ENCODE results near the gene NKAIN2. TPM values are rescaled to one million over a fixed set of nuclear protein-coding genes. Genes with fewer than 3 reads are reported as not detected.

NKAIN2 gene
- total RNA-seq, 1 experiment from 2014 or later: not detected

- H3K9me3 ChIP-seq (replicated peaks): no peaks in the 10 kb centered on the region
- no peak overlapping the region for H3K4me3 ChIP-seq
- H3K36me3 ChIP-seq: no peaks in the 10 kb centered on the region
- no peak for DNase-seq
- H3K27ac ChIP-seq: no peak overlapping the region
- no peaks in the 10 kb centered on the region for H3K4me1 ChIP-seq
- no peaks in the 10 kb centered on the region for H3K27me3 ChIP-seq
Observed at GRCh38 chr6:124033501-124033900, 229.8 kb downstream of the NKAIN2 start.

- Histone ChIP-seq H3K36me3 (no peaks in the 10 kb centered on the region), H3K9me3 (replicated peaks) (no peaks in the 10 kb centered on the region), H3K4me3 (no peak overlapping the region), H3K27ac (no peak overlapping the region), H3K4me1 (no peaks in the 10 kb centered on the region), H3K27me3 (no peaks in the 10 kb centered on the region)
- DNase-seq: no peak
Observed at GRCh38 chr6:124036384-124036783, 232.7 kb downstream of the NKAIN2 start.

GRCh38 chr6:124040655-124041054 is 237.0 kb downstream of the NKAIN2 start:
- no peak overlapping the region for H3K4me3 ChIP-seq
- 0 out of 2 replicates have a peak, but pooled peaks cover 2% of the 10 kb centered on the region for H3K27me3 ChIP-seq
- DNase-seq: no peak
- no peaks in the 10 kb centered on the region for H3K9me3 ChIP-seq (replicated peaks)
- no peak overlapping the region for H3K27ac ChIP-seq
- no peaks in the 10 kb centered on the region for H3K36me3 ChIP-seq
- no peaks in the 10 kb centered on the region for H3K4me1 ChIP-seq

- Histone ChIP-seq H3K4me1 (no peaks in the 10 kb centered on the region), H3K27ac (no peak overlapping the region), H3K27me3 (no peaks in the 10 kb centered on the region; the same call in 1 of the 2 replicates), H3K36me3 (no peaks in the 10 kb centered on the region), H3K4me3 (no peak overlapping the region), H3K9me3 (replicated peaks) (no peaks in the 10 kb centered on the region)
- DNase-seq: no peak
Observed at GRCh38 chr6:124052120-124052519, 248.5 kb downstream of the NKAIN2 start.

GRCh38 chr6:124053315-124053714 is 249.7 kb downstream of the NKAIN2 start:
- H3K27me3 ChIP-seq: no peaks in the 10 kb centered on the region; the same call in 1 of the 2 replicates
- no peaks in the 10 kb centered on the region for H3K9me3 ChIP-seq (replicated peaks)
- no peaks in the 10 kb centered on the region for H3K4me1 ChIP-seq
- DNase-seq: no peak
- no peaks in the 10 kb centered on the region for H3K36me3 ChIP-seq
- H3K4me3 ChIP-seq: no peak overlapping the region
- no peak overlapping the region for H3K27ac ChIP-seq

GRCh38 chr6:124054034-124054433 is 250.4 kb downstream of the NKAIN2 start:
- H3K36me3 ChIP-seq: no peaks in the 10 kb centered on the region
- DNase-seq: no peak
- no peaks in the 10 kb centered on the region for H3K9me3 ChIP-seq (replicated peaks)
- no peaks in the 10 kb centered on the region for H3K4me1 ChIP-seq
- H3K27ac ChIP-seq: no peak overlapping the region
- H3K27me3 ChIP-seq: no peaks in the 10 kb centered on the region; the same call in 1 of the 2 replicates
- H3K4me3 ChIP-seq: no peak overlapping the region

GRCh38 chr6:124055395-124055794 is 251.7 kb downstream of the NKAIN2 start:
- H3K9me3 ChIP-seq (replicated peaks): no peaks in the 10 kb centered on the region
- no peaks in the 10 kb centered on the region for H3K4me1 ChIP-seq
- no peaks in the 10 kb centered on the region for H3K36me3 ChIP-seq
- H3K27ac ChIP-seq: no peak overlapping the region
- H3K4me3 ChIP-seq: no peak overlapping the region
- no peaks in the 10 kb centered on the region; the same call in 1 of the 2 replicates for H3K27me3 ChIP-seq
- no peak for DNase-seq

- Histone ChIP-seq H3K4me3 (no peak overlapping the region), H3K27me3 (no peaks in the 10 kb centered on the region; the same call in 1 of the 2 replicates), H3K27ac (no peak overlapping the region), H3K9me3 (replicated peaks) (no peaks in the 10 kb centered on the region), H3K4me1 (no peaks in the 10 kb centered on the region), H3K36me3 (no peaks in the 10 kb centered on the region)
- no peak for DNase-seq
Observed at GRCh38 chr6:124055963-124056362, 252.3 kb downstream of the NKAIN2 start.

- Histone ChIP-seq H3K9me3 (replicated peaks) (no peaks in the 10 kb centered on the region), H3K27me3 (no peaks in the 10 kb centered on the region; the same call in 1 of the 2 replicates), H3K36me3 (no peaks in the 10 kb centered on the region), H3K4me3 (no peak overlapping the region), H3K4me1 (no peaks in the 10 kb centered on the region), H3K27ac (no peak overlapping the region)
- DNase-seq: no peak
Observed at GRCh38 chr6:124056407-124057334, 253.0 kb downstream of the NKAIN2 start.

- no peak for DNase-seq
- H3K4me3 ChIP-seq: no peak overlapping the region
- H3K27me3 ChIP-seq: no peaks in the 10 kb centered on the region; the same call in 1 of the 2 replicates
- H3K36me3 ChIP-seq: no peaks in the 10 kb centered on the region
- no peaks in the 10 kb centered on the region for H3K4me1 ChIP-seq
- no peaks in the 10 kb centered on the region for H3K9me3 ChIP-seq (replicated peaks)
- no peak overlapping the region for H3K27ac ChIP-seq
Observed at GRCh38 chr6:124057461-124057860, 253.8 kb downstream of the NKAIN2 start.

GRCh38 chr6:124064317-124065113 is 260.9 kb downstream of the NKAIN2 start:
- Histone ChIP-seq H3K9me3 (replicated peaks) (no peaks in the 10 kb centered on the region), H3K36me3 (no peaks in the 10 kb centered on the region), H3K4me3 (no peak overlapping the region), H3K4me1 (no peaks in the 10 kb centered on the region), H3K27ac (no peak overlapping the region), H3K27me3 (no peaks in the 10 kb centered on the region)
- DNase-seq: no peak

- no peaks in the 10 kb centered on the region for H3K9me3 ChIP-seq (replicated peaks)
- no peak for DNase-seq
- H3K27ac ChIP-seq: no peak overlapping the region
Observed at GRCh38 chr6:124066269-124066668, 262.6 kb downstream of the NKAIN2 start.

GRCh38 chr6:124066946-124067552 is 263.4 kb downstream of the NKAIN2 start:
- Histone ChIP-seq H3K27ac (no peak overlapping the region), H3K36me3 (no peaks in the 10 kb centered on the region), H3K4me3 (no peak overlapping the region), H3K4me1 (no peaks in the 10 kb centered on the region), H3K27me3 (no peaks in the 10 kb centered on the region), H3K9me3 (replicated peaks) (no peaks in the 10 kb centered on the region)
- no peak for DNase-seq

More at GRCh38 chr6:124066269-124066668, 262.6 kb downstream of the NKAIN2 start:
- H3K27me3 ChIP-seq: no peaks in the 10 kb centered on the region
- no peaks in the 10 kb centered on the region for H3K36me3 ChIP-seq
- no peaks in the 10 kb centered on the region for H3K4me1 ChIP-seq
- H3K4me3 ChIP-seq: no peak overlapping the region

GRCh38 chr6:124069230-124069950 is 265.7 kb downstream of the NKAIN2 start:
- Histone ChIP-seq H3K9me3 (replicated peaks) (no peaks in the 10 kb centered on the region), H3K36me3 (no peaks in the 10 kb centered on the region), H3K4me1 (no peaks in the 10 kb centered on the region), H3K4me3 (no peak overlapping the region), H3K27me3 (no peaks in the 10 kb centered on the region), H3K27ac (no peak overlapping the region)
- DNase-seq: no peak

Measured in SJCRH30 (cell line).